Measurements from ENCODE around the gene APPBP2.

GRCh38 chr17:60559659-60559994, 33.6 kb upstream of the APPBP2 start:
- TF ChIP-seq POLR2AphosphoS5 (IDR thresholded peaks at IDR 0.05; ENCODE audit: low read depth, low read length) (no peak), SPI1 (IDR thresholded peaks at IDR 0.05; ENCODE audit: low read depth, low read length) (no peak)

Measured in GM12891 (cell line).